Stomach (tissue), 4 donors: ENCODE results near the gene CHN2.

Source experiments
- CTCF ChIP-seq, 7 experiments: fragments of 450-650 bp in 4 of 7; fragments of 200-600 bp in 3 of 7; sonication (generic) in 3 of 7; IDR thresholded peaks; one replicate each; pipeline ENCODE4 v1.5.1; 2016 to 2019; ENCODE audit warnings: antibody characterized with exemption in 7 of 7, control low read depth in 2 of 7, mild to moderate bottlenecking in 1 of 7
- EP300 ChIP-seq: sonication (generic); formaldehyde crosslinking; IDR thresholded peaks from one replicate; pipeline ENCODE4 v1.6.1; 2017; ENCODE audit warnings: antibody characterized with exemption
- POLR2A ChIP-seq, 4 donors: fragments of 450-650 bp; IDR thresholded peaks; one replicate each; pipeline ENCODE4 v1.6.1; 2016; ENCODE audit warnings: antibody characterized with exemption in 4 of 4, control low read depth in 2 of 4, mild to moderate bottlenecking in 1 of 4, moderate library complexity in 1 of 4
- POLR2AphosphoS5 ChIP-seq, 3 donors: sonication (generic); formaldehyde crosslinking; IDR thresholded peaks; one replicate each; pipeline ENCODE4 v1.6.1; 2016; ENCODE audit warnings: antibody characterized with exemption in 3 of 3

DNA sequence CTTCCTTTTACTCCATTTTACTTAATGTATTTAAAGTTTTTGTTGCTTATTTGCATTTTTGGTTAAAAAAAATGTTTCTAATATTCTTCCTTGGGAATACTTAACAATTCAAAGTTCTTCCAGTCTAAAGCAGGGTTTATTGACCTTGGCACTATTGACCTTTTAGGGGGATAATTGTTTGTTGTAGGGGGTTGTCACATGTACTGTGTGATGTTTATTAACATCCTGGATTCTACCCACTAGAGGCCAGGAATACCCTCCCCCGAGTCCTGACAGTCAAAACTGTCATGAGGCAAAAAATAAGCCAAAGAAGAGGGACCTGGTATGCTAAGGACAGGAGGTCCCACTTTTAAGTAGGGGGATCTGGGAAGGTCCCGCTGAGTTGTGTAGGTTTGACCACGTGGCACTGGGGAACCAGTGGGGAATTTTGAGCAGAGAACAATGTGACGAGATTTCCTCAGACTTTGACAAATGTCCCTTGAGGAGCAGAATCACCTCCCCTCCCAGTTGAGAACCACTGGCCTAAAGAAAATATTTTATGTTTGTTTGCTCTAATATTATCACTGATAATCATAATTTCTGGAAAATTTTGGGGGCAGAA, 190.7 kb downstream of the CHN2 start:
- TF ChIP-seq CTCF (IDR thresholded peaks at IDR 0.05): no peak
- TF ChIP-seq POLR2AphosphoS5 (IDR thresholded peaks at IDR 0.05): no peak
- no peak for TF ChIP-seq POLR2A (IDR thresholded peaks at IDR 0.05)
- TF ChIP-seq EP300: no peak
